HepG2 (cell line): ENCODE data around the gene TMEM59. TPM values are rescaled to one million over a fixed set of nuclear protein-coding genes. Genes with fewer than 3 reads are reported as not detected.

ENCODE experiments used
- ARNT2 ChIP-seq: sonication (generic); formaldehyde crosslinking; IDR thresholded peaks from 2 replicates; pipeline ENCODE4 v1.8.0; 2022; ENCODE audit warnings: mild to moderate bottlenecking, low read depth, missing genetic modification reagents, moderate library complexity
- CCDC6 ChIP-seq: sonication (generic); formaldehyde crosslinking; IDR thresholded peaks from 2 replicates; pipeline ENCODE4 v1.8.1; 2022; ENCODE audit warnings: mild to moderate bottlenecking, missing genetic modification reagents, moderate library complexity
- EP300 ChIP-seq, 3 experiments: sonication (generic) in 1 of 3; formaldehyde crosslinking in 1 of 3; IDR thresholded peaks; 2 replicates each; pipeline versions ENCODE4 v1.5.1 to v1.6.1; 2011 to 2020; ENCODE audit warnings: low read depth in 2 of 3, low read length in 2 of 3, borderline replicate concordance in 1 of 3, improper control_type of control experiment in 1 of 3, mild to moderate bottlenecking in 1 of 3, missing genetic modification reagents in 1 of 3, moderate library complexity in 1 of 3
- FOXA3 ChIP-seq: IDR thresholded peaks from 2 replicates; pipeline ENCODE4 v1.6.1; 2016; ENCODE audit warnings: missing genetic modification reagents, missing compliant biosample characterization
- GATAD2A ChIP-seq: IDR thresholded peaks from 2 replicates; pipeline ENCODE4 v1.6.1; 2016
- LCORL ChIP-seq, 2 experiments: fragments of 450-650 bp in 1 of 2; sonication (generic) in 1 of 2; formaldehyde crosslinking in 1 of 2; IDR thresholded peaks; 2 replicates each; pipeline versions ENCODE4 v1.5.0 to v1.6.1; 2017 to 2020; ENCODE audit warnings: antibody characterized with exemption in 1 of 2, missing genetic modification reagents in 1 of 2
- SOX6 ChIP-seq, 2 experiments: fragments of 450-650 bp in 1 of 2; sonication (generic) in 1 of 2; formaldehyde crosslinking in 1 of 2; IDR thresholded peaks; 2 replicates each; pipeline versions ENCODE4 v1.4.0 to v1.6.1; 2017 to 2020; ENCODE audit warnings: antibody characterized with exemption in 1 of 2, mild to moderate bottlenecking in 1 of 2, missing genetic modification reagents in 1 of 2
- SPEN ChIP-seq: sonication (generic); formaldehyde crosslinking; IDR thresholded peaks from 2 replicates; pipeline ENCODE4 v1.5.1; 2020; ENCODE audit warnings: low read depth, mild to moderate bottlenecking, missing genetic modification reagents
- TAF1 ChIP-seq: sonication (generic); formaldehyde crosslinking; IDR thresholded peaks from 2 replicates; pipeline ENCODE4 v1.4.0; 2020; ENCODE audit warnings: missing genetic modification reagents
- TBL1XR1 ChIP-seq: fragments of 150-350 bp; IDR thresholded peaks from 2 replicates; pipeline ENCODE4 v1.6.1; 2014; ENCODE audit warnings: borderline replicate concordance, low read length; ENCODE audit not compliant: partially characterized antibody
- ZBTB3 ChIP-seq: sonication (generic); formaldehyde crosslinking; IDR thresholded peaks from 2 replicates; pipeline ENCODE4 v1.4.0; 2020; ENCODE audit warnings: low read depth, mild to moderate bottlenecking, moderate library complexity, missing genetic modification reagents, borderline replicate concordance
- ZKSCAN8 ChIP-seq: IDR thresholded peaks from 2 replicates; pipeline ENCODE4 v1.6.1; 2016; ENCODE audit warnings: borderline replicate concordance, missing genetic modification reagents, missing compliant biosample characterization
- ZNF44 ChIP-seq: sonication (generic); formaldehyde crosslinking; IDR thresholded peaks from 2 replicates; pipeline ENCODE4 v1.5.1; 2020; ENCODE audit warnings: mild to moderate bottlenecking, missing genetic modification reagents
- ZNF652 ChIP-seq: IDR thresholded peaks from 2 replicates; pipeline ENCODE4 v1.6.1; 2016; ENCODE audit warnings: low read depth, borderline replicate concordance
- ZNF775 ChIP-seq: sonication (generic); formaldehyde crosslinking; IDR thresholded peaks from 2 replicates; pipeline ENCODE4 v1.4.0; 2020; ENCODE audit warnings: missing genetic modification reagents, mild to moderate bottlenecking, moderate library complexity, borderline replicate concordance
- ZNF777 ChIP-seq: sonication (generic); formaldehyde crosslinking; IDR thresholded peaks from 2 replicates; pipeline ENCODE4 v1.4.0; 2020; ENCODE audit warnings: missing genetic modification reagents
- polyA plus RNA-seq, 8 experiments: library from polyadenylated mRNA; depleted of rRNA in 3 of 8; stranded (reverse) in 7 of 8; unstranded in 1 of 8; fragments of >200 nt; fragmentation: Illumina TruSeq in 4 of 8; extraction: Trizol in 4 of 8; gene quantifications; 2 replicates each; pipeline versions ENCODE4 v1.2.1 to v1.2.3, GENCODE V29; 2011 to 2016; ENCODE audit warnings: low read depth in 4 of 8, missing spikeins in 1 of 8, mixed read lengths in 1 of 8; ENCODE audit not compliant: insufficient read depth in 1 of 8
- total RNA-seq, 5 experiments: library from RNA; depleted of rRNA; stranded (reverse); fragments of >200 nt; fragmentation: Illumina TruSeq; extraction: Trizol; gene quantifications; 2 replicates each; pipeline ENCODE4 v1.2.3, GENCODE V29; 2016; ENCODE audit warnings: low read depth in 1 of 5
- TF ChIP-seq, protein P1 (sequence below): sonication (generic); formaldehyde crosslinking; IDR thresholded peaks from 2 replicates; pipeline ENCODE4 v1.4.0; 2020; ENCODE audit warnings: missing genetic modification reagents, mild to moderate bottlenecking, borderline replicate concordance
- TF ChIP-seq, protein P2 (sequence below): sonication (generic); formaldehyde crosslinking; IDR thresholded peaks from 2 replicates; pipeline ENCODE4 v1.4.0; 2020; ENCODE audit warnings: low read depth, mild to moderate bottlenecking, missing genetic modification reagents
- TF ChIP-seq, protein P3 (sequence below), 2 experiments: sonication (generic) in 1 of 2; formaldehyde crosslinking in 1 of 2; IDR thresholded peaks; 2 replicates each; pipeline versions ENCODE4 v1.4.0 to v1.6.1; 2016 to 2020; ENCODE audit warnings: borderline replicate concordance in 1 of 2, low read depth in 1 of 2, mild to moderate bottlenecking in 1 of 2, missing genetic modification reagents in 1 of 2

The TMEM59 gene
- total and polyA plus RNA-seq, 2 of the 13 experiments (the other 11 are each of a cell fraction or from before 2014, with no cell fraction given): 147 to 363 TPM

DNA sequence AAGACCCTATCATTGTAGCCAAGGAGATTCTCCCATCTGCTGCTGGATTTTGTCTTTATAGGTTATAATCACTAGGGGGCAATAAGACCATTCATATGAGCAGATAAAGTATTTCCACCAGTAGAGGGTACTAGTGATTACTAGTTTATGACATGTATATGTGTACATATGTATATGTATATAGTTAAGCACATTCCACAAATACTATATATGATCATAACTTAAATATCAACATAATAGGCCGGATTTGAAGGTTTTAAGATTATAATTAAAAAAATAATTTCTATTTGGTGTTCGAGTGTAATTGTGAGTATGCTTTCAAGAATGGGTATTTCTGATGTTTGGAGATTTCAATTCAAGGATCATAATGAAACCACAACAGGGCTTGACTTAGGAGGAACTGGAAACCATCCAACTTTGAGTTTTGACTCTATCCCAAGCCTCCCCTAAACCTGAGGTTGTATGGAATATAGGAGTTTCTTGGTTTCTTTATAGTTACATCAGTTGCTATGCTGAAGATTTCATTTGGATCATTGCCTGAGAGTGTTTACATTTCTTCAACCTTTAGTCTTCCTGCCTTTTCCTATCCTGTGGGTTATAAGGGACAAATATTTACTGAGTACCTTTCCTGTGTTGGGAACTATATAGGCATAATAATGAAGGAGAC lies 17.3 kb upstream of the TMEM59 start (continued):
- TF ChIP-seq ZNF44 (CRISPR knock-in tag) (no peak), ZNF652 (CRISPR knock-in tag) (peak; percentile 36; the same call in 1 of the 2 replicates), FOXA3 (CRISPR knock-in tag) (peak; percentile 84), GATAD2A (CRISPR knock-in tag) (peak; percentile 39; the same call in 1 of the 2 replicates), CCDC6 (CRISPR knock-in tag) (no peak), ZBTB3 (CRISPR knock-in tag) (no peak), ARNT2 (no peak), SPEN (CRISPR knock-in tag) (no peak), SOX6 (IDR thresholded peaks at IDR 0.05) (no peak), SOX6 (CRISPR knock-in tag; IDR thresholded peaks at IDR 0.05) (peak; percentile 48; the same call in 1 of the 2 replicates), LCORL (IDR thresholded peaks at IDR 0.05) (no peak), LCORL (CRISPR knock-in tag; IDR thresholded peaks at IDR 0.05) (peak; percentile 44; the same call in 1 of the 2 replicates), ZNF775 (CRISPR knock-in tag) (no peak), TAF1 (CRISPR knock-in tag) (no peak), ZNF777 (CRISPR knock-in tag) (no peak), TBL1XR1 (no peak), EP300 (IDR thresholded peaks at IDR 0.05; ENCODE audit: low read depth in 2 of 2, low read length in 2 of 2) (peak in 1 of 2 experiments; percentile 74; a peak in 2 of 4 replicates), EP300 (CRISPR knock-in tag; IDR thresholded peaks at IDR 0.05; ENCODE audit: borderline replicate concordance) (no peak), ZKSCAN8 (CRISPR knock-in tag) (peak; percentile 18; the same call in 1 of the 2 replicates)
- TF ChIP-seq, protein P1, sequence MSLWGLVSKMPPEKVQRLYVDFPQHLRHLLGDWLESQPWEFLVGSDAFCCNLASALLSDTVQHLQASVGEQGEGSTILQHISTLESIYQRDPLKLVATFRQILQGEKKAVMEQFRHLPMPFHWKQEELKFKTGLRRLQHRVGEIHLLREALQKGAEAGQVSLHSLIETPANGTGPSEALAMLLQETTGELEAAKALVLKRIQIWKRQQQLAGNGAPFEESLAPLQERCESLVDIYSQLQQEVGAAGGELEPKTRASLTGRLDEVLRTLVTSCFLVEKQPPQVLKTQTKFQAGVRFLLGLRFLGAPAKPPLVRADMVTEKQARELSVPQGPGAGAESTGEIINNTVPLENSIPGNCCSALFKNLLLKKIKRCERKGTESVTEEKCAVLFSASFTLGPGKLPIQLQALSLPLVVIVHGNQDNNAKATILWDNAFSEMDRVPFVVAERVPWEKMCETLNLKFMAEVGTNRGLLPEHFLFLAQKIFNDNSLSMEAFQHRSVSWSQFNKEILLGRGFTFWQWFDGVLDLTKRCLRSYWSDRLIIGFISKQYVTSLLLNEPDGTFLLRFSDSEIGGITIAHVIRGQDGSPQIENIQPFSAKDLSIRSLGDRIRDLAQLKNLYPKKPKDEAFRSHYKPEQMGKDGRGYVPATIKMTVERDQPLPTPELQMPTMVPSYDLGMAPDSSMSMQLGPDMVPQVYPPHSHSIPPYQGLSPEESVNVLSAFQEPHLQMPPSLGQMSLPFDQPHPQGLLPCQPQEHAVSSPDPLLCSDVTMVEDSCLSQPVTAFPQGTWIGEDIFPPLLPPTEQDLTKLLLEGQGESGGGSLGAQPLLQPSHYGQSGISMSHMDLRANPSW (CRISPR knock-in tag): no peak
- TF ChIP-seq, protein P2, sequence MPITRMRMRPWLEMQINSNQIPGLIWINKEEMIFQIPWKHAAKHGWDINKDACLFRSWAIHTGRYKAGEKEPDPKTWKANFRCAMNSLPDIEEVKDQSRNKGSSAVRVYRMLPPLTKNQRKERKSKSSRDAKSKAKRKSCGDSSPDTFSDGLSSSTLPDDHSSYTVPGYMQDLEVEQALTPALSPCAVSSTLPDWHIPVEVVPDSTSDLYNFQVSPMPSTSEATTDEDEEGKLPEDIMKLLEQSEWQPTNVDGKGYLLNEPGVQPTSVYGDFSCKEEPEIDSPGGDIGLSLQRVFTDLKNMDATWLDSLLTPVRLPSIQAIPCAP (CRISPR knock-in tag): no peak
- TF ChIP-seq, protein P3, sequence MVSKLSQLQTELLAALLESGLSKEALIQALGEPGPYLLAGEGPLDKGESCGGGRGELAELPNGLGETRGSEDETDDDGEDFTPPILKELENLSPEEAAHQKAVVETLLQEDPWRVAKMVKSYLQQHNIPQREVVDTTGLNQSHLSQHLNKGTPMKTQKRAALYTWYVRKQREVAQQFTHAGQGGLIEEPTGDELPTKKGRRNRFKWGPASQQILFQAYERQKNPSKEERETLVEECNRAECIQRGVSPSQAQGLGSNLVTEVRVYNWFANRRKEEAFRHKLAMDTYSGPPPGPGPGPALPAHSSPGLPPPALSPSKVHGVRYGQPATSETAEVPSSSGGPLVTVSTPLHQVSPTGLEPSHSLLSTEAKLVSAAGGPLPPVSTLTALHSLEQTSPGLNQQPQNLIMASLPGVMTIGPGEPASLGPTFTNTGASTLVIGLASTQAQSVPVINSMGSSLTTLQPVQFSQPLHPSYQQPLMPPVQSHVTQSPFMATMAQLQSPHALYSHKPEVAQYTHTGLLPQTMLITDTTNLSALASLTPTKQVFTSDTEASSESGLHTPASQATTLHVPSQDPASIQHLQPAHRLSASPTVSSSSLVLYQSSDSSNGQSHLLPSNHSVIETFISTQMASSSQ (IDR thresholded peaks at IDR 0.05; ENCODE audit: low read depth): 0 out of 2 replicates have a peak, but pooled peaks have one; percentile 51
- TF ChIP-seq, protein P3 (CRISPR knock-in tag; IDR thresholded peaks at IDR 0.05; ENCODE audit: borderline replicate concordance): no peak
